ENCODE data around the gene GYG2.
"Not testable (repeated sequence)": the region's sequence is repeated elsewhere in the genome, so short reads cannot be mapped to it uniquely, and the experiment has no call there.

Gene GYG2

GRCh38 chrX:2910109-2910508 is 81.4 kb downstream of the GYG2 start:
- FAIRE-seq, result peak; percentile 72

- no peak for FAIRE-seq
Observed at GRCh38 chrX:2913118-2913517, 84.4 kb downstream of the GYG2 start.

- no peak for FAIRE-seq
Observed at GRCh38 chrX:2917767-2918166, 89.0 kb downstream of the GYG2 start.

- no peak for FAIRE-seq
Observed at GRCh38 chrX:2921193-2921592, 92.5 kb downstream of the GYG2 start.

GRCh38 chrX:2921750-2922149 is 93.0 kb downstream of the GYG2 start:
- no peak for FAIRE-seq

GRCh38 chrX:2924151-2924550 is 95.4 kb downstream of the GYG2 start:
- no peak for FAIRE-seq

GRCh38 chrX:2926255-2926654 is 97.5 kb downstream of the GYG2 start:
- not testable (repeated sequence) for FAIRE-seq

- no peak for FAIRE-seq
Observed at GRCh38 chrX:2926664-2927275, 98.0 kb downstream of the GYG2 start.

- no peak for FAIRE-seq
Observed at GRCh38 chrX:2928191-2928582, 99.5 kb downstream of the GYG2 start.

GRCh38 chrX:2928583-2929434 is 100.1 kb downstream of the GYG2 start, which contains the start of gene ARSD:
Gene ARSD, minus strand, starts transcription at chrX:2929339. Its CDS starts 64 bp downstream, at chrX:2929275.
- FAIRE-seq, result no peak

- FAIRE-seq, result no peak
Observed at GRCh38 chrX:2931155-2931554, 102.4 kb downstream of the GYG2 start.

- no peak for FAIRE-seq
Observed at GRCh38 chrX:2931612-2932011, 102.9 kb downstream of the GYG2 start.
